HG03159 (cell line): ENCODE results near the gene ARHGEF40.

ENCODE experiments used
- ATAC-seq: cut with Tn5 transposase; IDR thresholded peaks from one replicate; pipeline ENCODE4 v1.9.1; 2021; ENCODE audit warnings: mild to moderate bottlenecking, moderate library complexity; ENCODE audit not compliant: unreplicated experiment

The ARHGEF40 gene

GRCh38 chr14:21078726-21079125 lies 8.6 kb downstream of the ARHGEF40 start:
- ATAC-seq: no peak

- no peak for ATAC-seq
Observed at GRCh38 chr14:21081521-21082142, 11.5 kb downstream of the ARHGEF40 start.

DNA sequence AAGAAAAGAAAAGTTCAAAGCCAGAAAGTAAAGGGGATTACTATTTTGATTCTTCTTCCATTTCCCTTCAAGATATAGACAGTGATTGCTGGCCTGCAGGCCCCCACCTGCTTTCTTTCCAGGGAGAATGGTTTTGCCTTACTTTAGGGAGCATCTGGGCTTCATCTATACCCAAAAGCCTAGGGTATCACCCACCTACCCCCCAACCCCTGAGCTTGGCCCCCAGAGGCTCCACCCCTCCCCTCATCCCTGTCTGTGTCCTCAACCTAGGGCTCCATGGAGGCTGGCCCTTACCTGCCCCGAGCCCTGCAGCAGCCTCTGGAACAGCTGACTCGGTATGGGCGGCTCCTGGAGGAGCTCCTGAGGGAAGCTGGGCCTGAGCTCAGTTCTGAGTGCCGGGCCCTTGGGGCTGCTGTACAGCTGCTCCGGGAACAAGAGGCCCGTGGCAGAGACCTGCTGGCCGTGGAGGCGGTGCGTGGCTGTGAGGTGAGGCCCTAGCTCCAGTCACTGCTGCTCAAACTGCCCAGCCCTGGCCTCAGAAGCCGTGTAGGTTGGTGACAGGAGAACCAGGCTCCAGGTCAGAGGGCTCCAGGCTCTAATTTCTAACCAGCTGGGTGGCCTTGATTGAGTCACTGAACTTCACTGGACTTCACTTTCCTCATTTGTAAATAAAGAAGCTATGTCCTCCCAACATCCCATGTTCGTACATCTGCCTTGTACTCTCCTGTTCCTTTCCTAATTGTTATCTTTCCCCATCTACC lies 13.6 kb downstream of the ARHGEF40 start:
- no peak for ATAC-seq

DNA sequence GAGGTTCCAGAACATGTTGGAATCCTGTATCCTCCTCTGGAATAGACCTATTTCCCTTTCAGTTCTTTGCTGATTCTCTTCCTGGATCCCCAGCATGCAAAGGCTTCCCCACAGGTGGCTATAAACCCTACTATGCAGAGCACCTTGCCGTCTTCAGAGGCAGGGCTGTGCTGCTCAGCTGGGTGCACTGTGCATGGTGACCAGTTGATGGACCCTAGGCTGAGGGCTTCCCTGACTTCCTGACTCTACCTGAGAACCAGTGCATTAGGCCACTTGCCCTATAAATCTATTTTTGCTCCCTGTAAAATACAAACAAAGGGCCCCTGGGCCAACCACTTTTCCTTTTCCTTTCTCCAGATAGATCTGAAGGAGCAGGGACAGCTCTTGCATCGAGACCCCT lies 14.3 kb downstream of the ARHGEF40 start:
- ATAC-seq: no peak

DNA sequence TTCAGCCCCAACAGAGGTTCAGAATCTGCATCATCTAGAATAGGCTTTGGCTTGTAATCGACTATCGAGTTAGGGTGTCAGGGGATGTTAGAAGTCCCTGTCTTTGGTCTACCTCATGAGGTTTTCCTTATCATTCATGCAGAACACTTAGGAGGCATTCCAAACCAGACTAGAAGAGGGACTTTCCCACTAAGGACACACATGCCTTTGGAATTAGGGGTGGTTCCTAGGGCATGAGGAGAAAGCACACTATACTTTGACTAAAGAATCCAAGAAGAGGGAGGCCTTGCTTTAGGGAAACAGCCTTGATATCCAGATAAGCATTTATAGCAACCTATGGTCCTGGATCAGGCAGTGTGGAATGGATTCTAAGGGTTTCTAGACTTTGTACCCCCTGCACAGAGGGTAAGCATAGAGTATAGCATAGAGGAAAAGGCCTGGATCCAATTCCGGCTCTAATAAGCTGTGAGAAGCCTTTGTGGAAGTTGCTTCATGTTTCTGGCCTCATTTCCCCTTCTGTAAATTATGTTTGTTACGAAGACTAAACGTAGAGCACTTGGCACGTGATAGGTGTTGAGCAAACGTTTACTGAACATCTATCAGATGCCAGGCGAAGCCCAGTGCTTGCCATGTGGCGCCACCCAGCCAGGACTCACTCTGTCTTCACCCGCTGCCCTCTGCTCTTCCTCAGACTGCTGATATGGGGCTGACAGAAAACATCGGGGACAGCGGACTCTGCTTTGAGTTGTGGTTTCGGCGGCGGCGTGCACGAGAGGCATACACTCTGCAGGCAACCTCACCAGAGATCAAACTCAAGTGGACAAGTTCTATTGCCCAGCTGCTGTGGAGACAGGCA lies 15.1 kb downstream of the ARHGEF40 start:
- ATAC-seq: no peak

DNA sequence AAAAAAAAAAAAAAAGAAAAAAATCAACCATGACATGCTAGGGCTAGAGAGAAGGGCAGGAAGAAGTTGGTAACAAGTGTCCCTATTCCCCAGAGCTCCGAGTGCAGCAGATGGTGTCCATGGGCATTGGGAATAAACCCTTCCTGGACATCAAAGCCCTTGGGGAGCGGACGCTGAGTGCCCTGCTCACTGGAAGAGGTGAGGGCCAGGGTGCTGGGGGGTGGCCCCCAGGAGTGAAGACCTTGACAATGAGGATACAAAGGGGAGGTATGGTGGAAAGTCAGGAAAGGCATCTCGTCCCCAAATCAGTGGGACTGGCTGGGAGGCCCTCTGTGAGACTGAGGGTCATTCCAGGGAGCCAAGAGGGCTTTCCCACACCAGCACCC lies 16.8 kb downstream of the ARHGEF40 start:
- ATAC-seq: no peak

- peak; percentile 71 for ATAC-seq
Observed at GRCh38 chr14:21087294-21088091, 17.4 kb downstream of the ARHGEF40 start.

DNA sequence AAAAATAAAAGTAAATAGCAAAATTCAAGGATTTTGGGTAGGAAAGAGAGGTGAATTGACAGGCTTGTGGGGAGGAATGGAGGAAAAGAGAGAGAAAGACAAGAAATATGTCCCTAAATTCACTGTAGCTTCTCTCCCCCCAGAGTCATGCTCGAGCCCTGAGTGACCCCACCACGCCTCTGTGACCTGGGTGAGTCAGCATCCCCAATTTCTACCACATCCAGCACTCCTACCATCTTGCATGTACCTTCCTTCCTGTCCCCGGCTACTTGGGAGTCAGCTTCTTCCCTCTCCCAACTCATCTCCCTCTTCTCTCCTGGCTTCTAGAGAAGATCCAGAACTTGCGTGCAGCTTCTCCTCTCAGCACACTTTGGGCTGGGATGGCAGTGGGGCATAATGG lies 18.6 kb downstream of the ARHGEF40 start:
- no peak for ATAC-seq

- ATAC-seq: no peak
Observed at GRCh38 chr14:21089271-21089670, 19.2 kb downstream of the ARHGEF40 start.

DNA sequence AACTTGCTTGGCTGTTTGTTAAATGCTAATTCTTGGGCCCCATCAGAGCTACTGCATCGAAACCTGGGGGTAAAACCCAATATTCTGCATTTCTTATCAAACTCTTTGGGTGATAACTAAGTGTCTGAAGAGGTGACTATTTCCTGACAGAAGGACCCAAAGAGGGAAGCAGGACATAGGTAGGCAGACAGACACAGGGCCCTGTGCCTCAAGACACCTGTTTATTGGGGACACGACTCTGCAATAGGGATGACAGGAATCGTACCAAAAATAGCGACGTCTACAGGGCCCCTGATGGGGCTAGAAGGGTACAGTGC lies 19.7 kb downstream of the ARHGEF40 start:
- ATAC-seq: no peak

GRCh38 chr14:21090194-21090939 lies 20.3 kb downstream of the ARHGEF40 start:
- no peak for ATAC-seq

DNA sequence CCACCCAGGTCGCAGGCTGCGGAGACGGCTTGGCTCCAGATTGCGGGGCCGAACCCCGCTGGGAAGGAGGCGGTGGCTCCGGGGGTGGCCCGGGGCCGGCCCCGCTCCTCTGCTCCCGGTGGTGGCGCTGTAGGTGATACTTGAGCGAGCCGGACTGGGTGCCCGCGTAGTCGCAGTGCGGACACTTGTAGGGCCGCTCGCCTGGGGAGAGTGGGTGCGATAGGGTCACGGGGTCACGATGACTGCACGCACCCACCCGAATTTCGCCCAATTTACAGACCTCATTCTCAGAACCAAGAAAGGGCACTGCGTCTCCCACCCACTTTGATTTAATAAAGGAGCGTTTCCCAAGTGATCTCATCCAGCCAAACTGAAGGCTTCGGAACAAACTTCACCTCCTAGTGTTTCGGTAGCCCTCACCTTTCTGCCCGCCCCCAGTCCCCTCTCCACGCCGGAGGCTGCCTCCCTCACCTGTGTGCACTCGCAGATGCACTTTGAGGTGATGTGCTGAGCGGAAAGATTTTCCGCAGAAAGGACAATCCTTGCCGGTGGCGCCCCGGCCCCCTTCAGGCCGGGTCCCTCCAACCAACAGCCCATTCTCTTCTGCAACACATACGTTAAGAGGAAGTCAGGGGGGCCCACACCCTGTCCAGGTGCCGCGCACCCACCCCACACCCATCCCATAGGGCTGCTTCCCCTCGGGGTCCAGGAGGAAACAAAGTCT lies 21.0 kb downstream of the ARHGEF40 start:
- ATAC-seq: no peak

GRCh38 chr14:21091821-21092272 lies 21.7 kb downstream of the ARHGEF40 start:
- no peak for ATAC-seq

GRCh38 chr14:21092273-21093011 lies 22.3 kb downstream of the ARHGEF40 start:
- ATAC-seq: peak; percentile 76

GRCh38 chr14:21093018-21093417 lies 22.9 kb downstream of the ARHGEF40 start:
- no peak for ATAC-seq

- ATAC-seq: no peak
Observed at GRCh38 chr14:21093769-21094681, 23.9 kb downstream of the ARHGEF40 start.

- ATAC-seq: no peak
Observed at GRCh38 chr14:21095430-21096205, 25.5 kb downstream of the ARHGEF40 start.
